NB4 (cell line): ENCODE measurements around the gene TARDBP.
"Not testable (repeated sequence)": the region's sequence is repeated elsewhere in the genome, so short reads cannot be mapped to it uniquely, and the experiment has no call there.

ENCODE experiments used
- DNase-seq: peaks from one replicate; pipeline ENCODE4 v3.0.0; 2010; ENCODE audit warnings: low read depth
- H3K4me3 ChIP-seq: one replicate; pipeline ENCODE4 v1.5.1; 2011; ENCODE audit warnings: mild to moderate bottlenecking, low read depth, low read length, moderate library complexity
- CTCF ChIP-seq: IDR thresholded peaks from one replicate; pipeline ENCODE4 v1.5.1; 2012; ENCODE audit warnings: low read depth, low read length
- MAX ChIP-seq: IDR thresholded peaks from 2 replicates; pipeline ENCODE4 v1.6.1; 2011; ENCODE audit warnings: low read depth, low read length
- MYC ChIP-seq: IDR thresholded peaks from 2 replicates; pipeline ENCODE4 v1.6.1; 2011; ENCODE audit warnings: low read depth, low read length
- POLR2A ChIP-seq: IDR thresholded peaks from 2 replicates; pipeline ENCODE4 v1.6.1; 2011; ENCODE audit warnings: mild to moderate bottlenecking; ENCODE audit not compliant: insufficient read length; ENCODE audit errors: extremely low read depth

The TARDBP gene

GRCh38 chr1:11068600-11069473, 56.4 kb downstream of the TARDBP start:
- no peak for DNase-seq
- TF ChIP-seq POLR2A: no peak
- no peak for TF ChIP-seq CTCF
- TF ChIP-seq MYC: no peak

GRCh38 chr1:11070876-11071275, 58.4 kb downstream of the TARDBP start:
- no peak for DNase-seq

More at GRCh38 chr1:11068600-11069473, 56.4 kb downstream of the TARDBP start:
- H3K4me3 ChIP-seq: no peak overlapping the region

GRCh38 chr1:11071463-11072215, 59.2 kb downstream of the TARDBP start:
- DNase-seq: no peak
- no peak overlapping the region for H3K4me3 ChIP-seq
- TF ChIP-seq CTCF (no peak), MYC (no peak), POLR2A (no peak), MAX (no peak)

More at GRCh38 chr1:11070876-11071275, 58.4 kb downstream of the TARDBP start:
- TF ChIP-seq MYC (no peak), MAX (no peak), POLR2A (no peak), CTCF (no peak)
- no peak overlapping the region for H3K4me3 ChIP-seq

GRCh38 chr1:11072216-11072917, 59.9 kb downstream of the TARDBP start:
- no peak overlapping the region for H3K4me3 ChIP-seq
- DNase-seq: no peak
- TF ChIP-seq MAX (no peak), POLR2A (no peak), MYC (no peak)

GRCh38 chr1:11073398-11073797, 60.9 kb downstream of the TARDBP start:
- DNase-seq: not testable (repeated sequence)

More at GRCh38 chr1:11073398-11073797, 60.9 kb downstream of the TARDBP start:
- H3K4me3 ChIP-seq: not testable (repeated sequence)
